ENCODE measurements around the gene HSPA1L.
"Not testable (repeated sequence)": the region's sequence is repeated elsewhere in the genome, so short reads cannot be mapped to it uniquely, and the experiment has no call there.

HSPA1L gene

DNA sequence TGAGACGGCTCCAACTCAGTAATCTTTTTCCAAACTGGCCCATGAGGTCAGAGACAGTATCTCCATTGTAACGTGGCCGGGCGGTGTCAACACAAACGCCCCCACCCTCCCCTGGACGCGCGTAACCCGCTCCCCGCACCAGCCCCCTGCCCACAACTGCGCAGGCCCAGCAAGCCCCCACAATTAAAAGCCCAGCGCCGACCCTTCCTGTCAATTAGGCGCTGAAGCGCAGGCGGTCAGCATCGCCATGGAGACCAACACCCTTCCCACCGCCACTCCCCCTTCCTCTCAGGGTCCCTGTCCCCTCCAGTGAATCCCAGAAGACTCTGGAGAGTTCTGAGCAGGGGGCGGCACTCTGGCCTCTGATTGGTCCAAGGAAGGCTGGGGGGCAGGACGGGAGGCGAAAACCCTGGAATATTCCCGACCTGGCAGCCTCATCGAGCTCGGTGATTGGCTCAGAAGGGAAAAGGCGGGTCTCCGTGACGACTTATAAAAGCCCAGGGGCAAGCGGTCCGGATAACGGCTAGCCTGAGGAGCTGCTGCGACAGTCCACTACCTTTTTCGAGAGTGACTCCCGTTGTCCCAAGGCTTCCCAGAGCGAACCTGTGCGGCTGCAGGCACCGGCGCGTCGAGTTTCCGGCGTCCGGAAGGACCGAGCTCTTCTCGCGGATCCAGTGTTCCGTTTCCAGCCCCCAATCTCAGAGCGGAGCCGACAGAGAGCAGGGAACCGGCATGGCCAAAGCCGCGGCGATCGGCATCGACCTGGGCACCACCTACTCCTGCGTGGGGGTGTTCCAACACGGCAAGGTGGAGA lies at the start of gene HSPA1L, which contains the start of gene HSPA1A:
Gene HSPA1L, minus strand, starts transcription at position 259 of the 814 bp plus-strand sequence. CDS start 3,311 bp downstream, outside the sequence.
Gene HSPA1A, plus strand, starts transcription at position 519 of the 814 bp plus-strand sequence. Its CDS starts 214 bp downstream, at position 733.
- DNase-seq (ENCODE audit: low read depth in 2 of 2, low spot score in 1 of 2): peak in 1 of 2 donors; percentile 40

DNA sequence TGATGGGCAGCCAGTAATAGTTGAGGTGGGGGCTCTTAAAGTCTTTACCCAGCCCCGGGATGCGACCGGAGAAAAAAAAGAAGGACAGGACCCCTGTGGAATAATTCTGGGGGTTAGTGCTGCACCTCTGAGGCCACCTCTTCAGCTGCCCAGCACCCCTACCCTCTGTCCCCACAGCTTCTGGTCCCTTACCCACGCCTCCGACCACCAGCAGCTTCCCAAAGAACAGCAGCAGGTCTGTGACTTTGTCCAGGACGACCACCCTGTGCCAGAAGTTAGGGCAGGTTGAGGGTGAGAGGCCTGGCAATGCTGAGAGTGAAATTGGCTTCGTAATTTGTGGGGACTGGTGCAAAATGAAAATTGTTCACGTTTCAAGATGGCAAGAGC lies 49.7 kb upstream of the HSPA1L start:
- DNase-seq (ENCODE audit: low read depth in 2 of 2, low spot score in 1 of 2): no peak

DNA sequence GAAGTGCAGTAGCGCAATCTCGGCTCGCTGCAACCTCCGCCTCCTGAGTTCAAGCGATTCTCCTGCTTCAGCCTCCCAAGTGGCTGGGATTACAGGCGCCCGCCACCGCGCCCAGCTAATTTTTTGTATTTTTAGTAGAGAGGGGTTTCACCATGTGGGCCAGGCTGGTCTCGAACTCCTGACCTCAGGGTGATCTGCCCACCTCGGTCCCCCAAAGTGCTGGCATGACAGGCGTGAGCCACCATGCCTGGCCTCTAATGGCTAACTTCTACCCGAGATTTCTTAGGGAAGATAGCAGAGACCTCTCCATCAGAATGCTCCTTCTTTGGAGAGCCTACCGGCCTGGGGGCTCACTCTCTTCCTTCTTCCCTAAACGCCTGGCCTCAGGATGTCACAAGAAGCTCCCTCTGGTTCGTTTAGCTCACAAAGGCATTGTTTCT lies 49.1 kb upstream of the HSPA1L start:
- DNase-seq (ENCODE audit: low read depth in 2 of 2, low spot score in 1 of 2): not testable (repeated sequence)

DNA sequence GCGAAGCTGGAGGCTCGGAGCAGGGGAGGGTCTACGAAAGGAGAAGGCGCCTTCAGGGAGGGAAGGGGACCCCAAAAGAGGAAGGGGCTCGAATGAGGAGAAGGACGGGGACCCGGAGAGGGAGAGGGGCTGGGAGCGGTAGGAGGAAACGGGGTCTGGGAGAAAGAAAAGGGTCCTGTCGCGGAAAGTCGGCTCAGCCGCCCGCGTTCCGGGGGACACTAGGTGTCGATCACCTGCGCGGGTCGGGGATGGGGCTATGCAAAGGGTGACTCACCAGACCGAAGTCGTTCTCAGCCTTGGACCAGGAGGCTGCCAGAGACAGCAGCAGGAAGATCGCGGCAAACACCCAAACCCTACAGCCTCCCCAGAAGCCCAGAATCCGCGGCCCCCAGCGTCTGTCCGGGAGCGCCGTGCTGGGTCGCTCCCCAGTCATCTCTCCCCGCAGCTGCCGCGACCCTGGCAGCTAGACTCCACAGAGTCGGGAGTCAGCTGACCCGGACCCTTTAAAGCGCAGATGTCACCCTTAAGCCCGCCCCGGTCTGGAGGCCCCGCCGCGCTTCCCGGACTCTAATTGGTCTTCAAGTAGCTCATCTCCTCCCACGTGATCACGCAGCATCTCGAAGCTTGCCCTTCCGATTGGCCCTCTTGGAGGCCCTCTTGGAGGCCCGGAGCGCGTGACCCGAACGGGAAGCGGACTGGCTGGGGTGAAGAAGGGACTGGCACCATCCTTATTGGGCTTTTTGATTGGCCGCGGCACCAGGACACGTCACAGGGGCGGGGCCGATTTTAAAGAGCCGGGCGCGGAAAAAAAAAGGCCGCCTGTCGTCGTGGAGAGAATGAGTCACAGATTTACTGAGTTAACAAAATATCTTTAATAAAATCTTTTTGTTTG lies 47.5 kb upstream of the HSPA1L start, which contains the start of gene NEU1:
Gene NEU1, minus strand, starts transcription at position 478 of the 892 bp plus-strand sequence. Its CDS starts 45 bp downstream, at position 433.
- peak; percentile 95 to 99 for DNase-seq (ENCODE audit: low read depth in 2 of 2, low spot score in 1 of 2)

DNA sequence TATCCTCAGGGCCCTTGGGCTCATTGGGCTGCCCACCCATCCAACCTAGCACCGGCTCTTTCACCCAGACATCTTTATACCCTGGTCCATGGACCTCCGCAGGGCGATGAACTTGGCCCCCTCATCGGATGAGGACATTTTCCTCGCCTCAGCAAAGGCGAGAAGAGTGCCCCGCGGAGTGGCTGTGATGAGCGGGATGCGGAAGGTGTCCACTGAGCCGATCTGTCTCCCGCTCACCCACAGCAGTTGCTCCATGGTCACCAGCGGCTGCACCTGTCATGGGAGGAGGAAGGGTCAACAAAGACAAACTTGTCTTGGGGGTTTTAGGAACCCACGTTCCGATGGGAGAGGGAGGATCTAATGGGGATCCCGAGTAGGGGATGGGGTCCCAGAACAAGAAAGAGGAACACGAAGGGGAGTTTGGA lies 46.8 kb upstream of the HSPA1L start:
- no peak for DNase-seq (ENCODE audit: low read depth in 2 of 2, low spot score in 1 of 2)

DNA sequence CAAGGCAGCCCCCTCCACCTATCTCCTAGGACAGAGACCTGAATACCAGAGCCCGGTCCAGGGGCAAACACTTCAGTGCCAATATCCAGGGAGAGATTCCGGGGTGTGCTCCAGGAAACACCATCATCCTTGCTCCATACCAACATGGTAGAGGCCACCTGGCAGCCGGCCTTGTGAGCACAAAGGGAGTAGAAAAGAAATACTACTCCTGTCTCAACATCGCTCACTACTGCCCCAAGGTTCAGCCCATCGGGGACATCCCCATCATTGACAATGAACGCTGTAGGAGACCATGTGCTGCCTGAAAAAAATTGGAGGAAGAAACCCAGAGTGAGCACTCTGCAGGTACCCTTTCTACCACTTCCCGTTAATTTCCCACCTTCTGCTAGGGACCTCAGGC lies 46.1 kb upstream of the HSPA1L start:
- DNase-seq (ENCODE audit: low read depth in 2 of 2, low spot score in 1 of 2): no peak

DNA sequence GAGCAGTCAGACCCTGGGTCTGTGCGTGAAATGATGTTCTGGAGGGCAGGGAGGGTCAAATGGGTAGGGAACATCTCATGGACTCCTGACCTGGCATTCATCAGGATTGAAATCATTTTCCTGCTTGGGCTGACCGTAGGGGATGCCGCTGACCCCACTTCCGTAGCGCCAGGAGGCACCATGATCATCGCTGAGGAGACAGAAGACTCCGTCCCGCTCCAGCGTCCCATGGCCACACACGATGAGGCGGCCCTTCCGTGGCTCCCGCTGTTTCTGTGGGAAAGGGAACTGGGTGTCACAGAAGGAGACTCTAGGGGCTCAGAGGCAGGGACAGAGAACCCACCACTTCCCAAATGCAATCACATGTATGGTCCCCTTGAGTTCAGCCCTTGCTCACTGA lies 45.3 kb upstream of the HSPA1L start:
- no peak for DNase-seq (ENCODE audit: low read depth in 2 of 2, low spot score in 1 of 2)

DNA sequence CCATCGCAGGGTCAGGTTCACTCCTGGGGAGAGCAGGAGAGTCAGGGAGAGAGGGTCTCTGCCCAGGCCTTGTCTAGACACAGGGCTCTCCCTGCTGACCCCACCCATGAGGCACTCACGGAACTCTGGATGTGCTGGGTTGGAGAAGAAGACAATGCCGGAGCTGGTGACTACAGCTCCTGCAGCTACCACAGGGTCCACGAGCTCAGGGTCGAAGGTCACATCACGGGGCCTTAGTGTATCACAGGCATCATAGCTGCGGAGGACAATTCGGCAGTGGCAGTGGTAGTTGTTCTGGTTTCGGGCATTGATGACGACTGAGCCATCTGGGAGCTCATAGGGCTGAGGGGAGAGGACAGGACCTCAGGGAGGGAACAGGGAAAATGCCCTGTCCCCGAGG lies 44.8 kb upstream of the HSPA1L start:
- no peak for DNase-seq (ENCODE audit: low read depth in 2 of 2, low spot score in 1 of 2)

DNA sequence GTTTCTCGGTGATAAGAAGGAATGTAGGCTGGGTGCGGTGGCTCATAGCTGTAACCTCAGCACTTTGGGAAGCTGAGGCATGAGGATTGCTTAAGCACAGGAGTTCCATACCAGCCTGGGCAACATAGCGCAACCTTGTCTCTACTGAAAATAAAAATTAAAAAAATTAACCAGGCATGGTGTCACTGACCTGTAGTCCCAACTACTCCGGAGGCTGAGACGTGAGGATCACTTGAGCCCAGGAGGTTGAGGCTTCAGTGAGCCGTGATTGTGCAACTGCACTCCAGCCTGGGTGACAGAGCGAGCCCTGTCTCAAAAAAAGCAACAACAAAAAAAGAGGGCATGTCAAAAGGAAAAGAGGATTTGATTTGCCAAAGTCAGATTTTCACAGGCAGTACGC lies 43.6 kb upstream of the HSPA1L start:
- DNase-seq (ENCODE audit: low read depth in 2 of 2, low spot score in 1 of 2): no peak

DNA sequence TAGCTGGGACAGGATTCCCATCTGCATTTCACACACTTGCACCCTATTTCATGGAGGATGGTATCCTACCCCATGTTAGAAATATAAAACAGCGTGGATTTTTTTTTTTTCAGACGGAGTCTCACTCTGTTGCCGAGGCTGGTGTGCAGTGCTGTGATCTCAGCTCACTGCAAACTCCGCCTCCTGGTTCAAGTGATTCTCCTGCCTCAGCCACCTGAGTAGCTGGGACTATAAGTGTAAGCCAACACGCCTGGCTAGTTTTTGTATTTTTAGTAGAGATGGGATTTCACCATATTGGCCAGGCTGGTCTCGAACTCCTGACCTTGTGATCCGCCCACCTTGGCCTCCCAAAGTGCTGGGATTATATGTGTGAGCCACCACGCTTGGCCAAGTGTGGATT lies 42.7 kb upstream of the HSPA1L start:
- not testable (repeated sequence) for DNase-seq (ENCODE audit: low read depth in 2 of 2, low spot score in 1 of 2)

DNA sequence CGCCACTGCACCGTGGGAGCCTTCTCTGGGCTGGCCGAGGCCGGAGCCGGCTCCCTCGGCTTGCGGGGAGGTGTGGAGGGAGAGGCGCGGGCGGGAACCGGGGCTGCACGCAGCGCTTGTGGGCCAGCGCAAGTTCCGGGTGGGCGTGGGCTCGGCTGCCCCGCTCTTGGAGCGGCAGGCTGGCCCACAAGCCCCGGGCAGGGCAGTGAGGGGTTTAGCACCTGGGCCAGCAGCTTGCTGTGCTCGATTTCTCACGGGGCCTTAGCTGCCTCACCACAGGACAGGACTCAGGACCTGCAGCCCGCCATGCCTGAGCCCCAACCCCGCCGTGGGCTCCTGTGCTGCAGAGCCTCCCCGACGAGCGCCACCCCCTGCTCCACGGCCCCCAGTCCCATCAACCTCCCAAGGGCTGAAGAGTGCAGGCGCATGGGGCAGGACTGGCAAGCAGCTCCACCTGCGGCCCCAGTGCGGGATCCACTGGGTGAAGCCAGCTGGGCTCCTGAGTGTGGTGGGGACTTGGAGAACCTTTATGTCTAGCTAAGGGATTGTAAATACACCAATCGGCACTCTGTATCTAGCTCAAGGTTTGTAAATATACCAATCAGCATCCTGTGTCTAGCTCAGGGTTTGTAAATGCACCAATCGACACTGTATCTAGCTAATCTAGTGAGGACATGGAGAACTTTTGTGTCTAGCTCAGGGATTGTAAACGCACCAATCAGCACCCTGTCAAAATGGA lies 37.1 kb upstream of the HSPA1L start:
- not testable (repeated sequence) for DNase-seq (ENCODE audit: low read depth in 2 of 2, low spot score in 1 of 2)

DNA sequence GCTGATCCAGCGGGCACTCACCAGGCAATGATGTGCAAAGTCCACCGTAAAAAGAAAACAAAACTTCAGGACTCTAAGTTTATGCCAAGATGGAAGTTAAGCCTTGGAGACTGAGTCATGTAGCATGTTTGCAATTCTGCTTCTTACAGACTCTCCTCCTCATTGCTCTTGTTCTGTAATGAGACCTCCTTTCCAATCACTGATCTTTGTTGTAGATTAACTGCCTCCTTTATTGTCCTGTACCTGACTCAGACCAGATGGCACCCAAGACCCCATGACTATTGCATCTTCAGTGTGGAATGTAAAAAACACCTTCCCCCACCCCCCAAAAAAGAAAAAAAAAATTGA lies 36.4 kb upstream of the HSPA1L start:
- DNase-seq (ENCODE audit: low read depth in 2 of 2, low spot score in 1 of 2): no peak

DNA sequence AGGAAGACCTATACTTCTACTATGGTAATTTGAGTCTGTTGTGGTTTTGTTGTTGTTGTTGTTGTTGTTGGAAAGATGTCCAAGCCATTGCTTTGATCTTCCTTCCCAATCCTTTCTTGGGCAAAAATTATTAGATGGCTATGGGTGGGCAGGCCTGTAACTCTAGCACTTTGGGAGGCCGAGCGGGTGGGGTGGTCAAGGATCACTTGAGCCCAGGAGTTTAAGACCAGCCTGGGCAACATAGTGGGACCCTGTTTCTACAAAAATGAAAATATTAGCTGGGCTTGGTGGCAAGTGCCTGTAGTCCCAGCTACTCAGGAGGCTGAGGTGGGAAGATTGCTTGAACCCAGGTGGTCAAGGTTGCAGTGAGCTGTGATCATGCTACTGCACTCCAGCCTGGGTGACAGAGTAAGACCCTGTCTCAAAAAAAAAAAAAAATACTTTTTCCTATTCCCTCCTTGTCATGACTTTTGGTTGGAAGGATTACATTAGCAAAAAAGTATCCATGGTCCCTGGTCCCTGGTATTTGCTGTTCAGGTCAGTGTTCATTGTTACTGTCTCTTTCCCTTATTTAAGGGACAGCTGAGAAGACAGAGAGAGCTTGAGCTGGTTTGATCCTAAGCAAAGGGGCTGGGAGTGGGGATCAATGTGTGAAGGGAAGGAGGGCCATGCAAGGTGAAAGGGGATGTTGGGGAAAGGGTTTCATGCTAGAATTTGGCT lies 35.8 kb upstream of the HSPA1L start:
- DNase-seq (ENCODE audit: low read depth in 2 of 2, low spot score in 1 of 2): no peak

DNA sequence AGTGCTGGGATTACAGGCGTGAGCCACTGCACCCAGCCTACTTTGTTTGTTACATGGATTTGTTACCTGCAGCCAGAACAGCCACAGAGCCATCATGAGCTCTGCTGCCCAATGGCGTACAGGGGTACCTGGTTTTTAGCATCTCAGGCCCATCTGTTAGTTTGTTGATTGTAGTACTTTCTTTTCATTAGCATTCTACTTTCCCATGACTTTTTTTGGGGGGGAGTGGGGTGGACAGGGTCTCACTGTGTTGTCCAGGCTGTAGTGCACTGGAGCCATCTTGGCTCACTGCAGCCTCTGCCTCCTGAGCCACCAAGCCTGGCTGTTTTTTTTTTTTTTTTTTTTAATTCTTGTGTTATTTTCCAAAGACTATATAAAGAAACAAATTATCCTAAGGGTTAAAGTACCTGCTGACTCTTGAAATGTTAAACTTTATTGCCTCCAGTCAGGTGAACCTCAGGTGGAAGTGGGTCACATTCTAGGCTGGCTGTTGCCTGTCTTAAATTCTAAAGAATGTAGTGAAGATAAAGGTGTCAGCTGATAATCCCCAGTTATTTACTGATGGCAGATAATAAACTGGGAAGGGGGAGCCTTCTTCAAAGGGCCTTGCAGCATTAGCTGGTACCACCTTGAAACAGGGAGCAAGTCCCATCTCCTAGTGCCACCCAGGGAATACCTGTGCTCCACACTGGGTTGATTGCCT lies 32.3 kb upstream of the HSPA1L start:
- no peak for DNase-seq (ENCODE audit: low read depth in 2 of 2, low spot score in 1 of 2)

DNA sequence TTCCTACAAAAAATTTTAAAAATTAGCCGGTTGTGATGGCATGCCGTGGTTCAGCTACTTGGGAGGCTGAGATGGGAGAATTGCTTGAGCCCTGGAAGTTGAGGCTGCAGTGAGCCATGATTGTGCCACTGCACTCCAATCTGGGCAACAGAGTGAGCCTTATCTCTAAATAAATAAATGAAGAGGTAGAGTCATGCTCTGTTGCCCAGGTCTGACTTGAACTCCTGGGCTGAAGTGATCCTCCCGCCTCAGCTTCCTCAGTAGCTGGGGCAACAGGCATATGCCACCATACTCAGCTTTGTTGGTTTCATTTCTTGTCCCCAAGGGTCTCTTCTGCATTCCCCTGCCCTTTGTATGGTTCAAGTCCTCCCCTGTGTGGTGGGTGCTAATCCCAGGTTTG lies 29.4 kb upstream of the HSPA1L start:
- no peak for DNase-seq (ENCODE audit: low read depth in 2 of 2, low spot score in 1 of 2)

DNA sequence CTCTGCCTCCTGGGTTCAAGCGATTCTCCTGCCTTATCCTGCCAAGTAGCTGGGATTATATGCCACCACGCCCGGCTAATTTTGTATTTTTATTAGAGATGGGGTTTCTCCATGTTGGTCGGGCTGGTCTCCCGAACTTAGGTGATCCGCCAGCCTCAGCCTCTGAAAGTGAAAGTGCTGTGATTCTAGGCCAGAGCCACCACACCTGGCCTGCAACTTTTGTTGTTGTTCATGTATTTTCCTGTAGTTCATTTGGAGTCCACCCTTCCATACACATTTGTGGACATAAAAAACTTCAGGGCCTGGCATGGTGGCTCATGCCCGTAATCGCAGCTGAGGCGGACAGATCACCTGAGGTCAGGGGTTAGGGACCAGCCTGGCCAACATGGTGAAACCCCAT lies 27.0 kb upstream of the HSPA1L start:
- no peak for DNase-seq (ENCODE audit: low read depth in 2 of 2, low spot score in 1 of 2)

DNA sequence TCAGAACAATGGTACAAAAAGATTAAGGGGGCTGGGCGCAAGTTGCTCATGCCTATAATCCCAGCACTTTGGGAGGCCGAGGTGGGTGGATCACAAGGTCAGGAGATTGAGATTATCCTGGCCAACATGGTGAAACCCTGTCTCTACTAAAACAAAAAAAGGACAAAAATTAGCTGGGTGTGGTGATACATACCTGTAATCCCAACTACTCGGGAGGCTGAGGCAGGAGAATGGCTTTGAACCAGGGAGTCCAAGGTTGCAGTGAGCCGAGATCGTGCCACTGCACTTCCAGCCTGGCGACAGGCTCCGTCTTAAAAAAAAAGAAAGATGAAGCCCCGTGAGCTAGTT lies 24.7 kb upstream of the HSPA1L start:
- DNase-seq (ENCODE audit: low read depth in 2 of 2, low spot score in 1 of 2): not testable (repeated sequence)

DNA sequence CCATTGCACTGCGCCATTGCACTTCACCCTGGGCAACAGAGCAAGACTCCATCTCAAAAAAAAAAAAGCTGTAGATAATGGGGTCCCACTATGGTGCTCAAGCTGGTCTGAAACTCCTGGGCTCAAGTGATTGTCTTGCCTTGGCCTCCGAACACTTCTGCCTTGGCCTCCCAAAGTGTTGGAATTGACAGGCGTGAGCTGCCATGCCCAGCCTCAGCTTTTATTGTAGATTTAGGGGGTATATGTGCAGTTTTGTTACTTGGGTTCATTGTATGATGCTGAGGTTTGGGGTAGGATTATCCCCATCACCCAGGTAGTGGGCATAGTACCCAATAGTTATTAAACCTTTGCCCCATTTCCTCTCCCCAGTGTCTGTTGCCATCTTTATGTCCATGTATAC lies 23.9 kb upstream of the HSPA1L start:
- DNase-seq (ENCODE audit: low read depth in 2 of 2, low spot score in 1 of 2): no peak

DNA sequence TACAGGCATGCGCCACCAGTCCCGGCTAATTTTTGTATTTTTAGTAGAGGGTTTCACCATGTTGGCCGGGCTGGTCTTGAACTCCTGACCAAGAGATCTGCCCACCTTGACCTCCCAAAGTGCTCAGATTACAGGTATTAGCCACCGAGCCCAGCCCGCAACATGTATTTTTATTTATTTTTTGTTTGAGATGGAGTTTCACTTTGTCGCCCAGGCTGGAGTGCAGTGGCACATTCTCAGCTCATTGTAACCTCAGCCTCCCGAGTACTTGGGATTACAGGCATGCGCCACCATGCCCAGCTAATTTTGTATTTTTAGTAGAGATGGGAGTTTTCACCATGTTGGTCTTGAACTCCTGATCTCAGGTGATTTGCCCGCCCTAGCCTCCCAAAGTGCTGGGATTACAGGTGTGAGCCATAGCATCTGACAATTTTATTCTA lies 23.1 kb upstream of the HSPA1L start:
- not testable (repeated sequence) for DNase-seq (ENCODE audit: low read depth in 2 of 2, low spot score in 1 of 2)
